ENCODE data around the gene XAF1. TPM values are rescaled to one million over a fixed set of nuclear protein-coding genes. Genes with fewer than 3 reads are reported as not detected.

Gene XAF1
- total and polyA plus RNA-seq, 10 of the 15 experiments (the other 5 are each of a cell fraction or from before 2014, with no cell fraction given) = 16.3 to 59.1 (median 44.6) TPM

DNA sequence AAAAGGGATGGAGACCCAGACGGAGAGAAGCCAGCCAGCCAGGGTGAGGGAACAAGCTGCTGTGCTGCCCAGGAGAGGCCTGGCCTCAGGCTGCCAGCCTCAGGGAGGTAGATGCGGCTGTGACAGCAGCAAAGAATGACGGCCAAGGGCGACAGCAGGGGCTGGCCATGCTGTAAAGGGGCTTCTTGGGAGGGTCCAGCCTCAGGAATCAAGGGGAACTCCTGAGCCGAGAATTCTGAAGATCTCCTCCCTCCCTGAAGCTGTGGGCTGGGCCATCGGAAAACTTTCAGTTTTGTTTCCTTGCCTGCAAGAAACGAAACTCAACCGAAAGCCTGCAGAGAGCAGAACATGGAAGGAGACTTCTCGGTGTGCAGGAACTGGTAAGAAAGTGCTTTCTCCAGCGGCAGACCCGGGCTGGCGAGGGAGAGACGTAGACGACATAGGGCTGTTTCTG, at the start of gene XAF1 (continued):
- TF ChIP-seq KDM1A (IDR thresholded peaks at IDR 0.05; ENCODE audit: borderline replicate concordance) (no peak), BMI1 (IDR thresholded peaks at IDR 0.05; ENCODE audit: borderline replicate concordance) (no peak)
- TF ChIP-seq, protein P1, sequence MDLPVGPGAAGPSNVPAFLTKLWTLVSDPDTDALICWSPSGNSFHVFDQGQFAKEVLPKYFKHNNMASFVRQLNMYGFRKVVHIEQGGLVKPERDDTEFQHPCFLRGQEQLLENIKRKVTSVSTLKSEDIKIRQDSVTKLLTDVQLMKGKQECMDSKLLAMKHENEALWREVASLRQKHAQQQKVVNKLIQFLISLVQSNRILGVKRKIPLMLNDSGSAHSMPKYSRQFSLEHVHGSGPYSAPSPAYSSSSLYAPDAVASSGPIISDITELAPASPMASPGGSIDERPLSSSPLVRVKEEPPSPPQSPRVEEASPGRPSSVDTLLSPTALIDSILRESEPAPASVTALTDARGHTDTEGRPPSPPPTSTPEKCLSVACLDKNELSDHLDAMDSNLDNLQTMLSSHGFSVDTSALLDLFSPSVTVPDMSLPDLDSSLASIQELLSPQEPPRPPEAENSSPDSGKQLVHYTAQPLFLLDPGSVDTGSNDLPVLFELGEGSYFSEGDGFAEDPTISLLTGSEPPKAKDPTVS (IDR thresholded peaks at IDR 0.05; ENCODE audit: low read depth, low read length) = no peak

DNA sequence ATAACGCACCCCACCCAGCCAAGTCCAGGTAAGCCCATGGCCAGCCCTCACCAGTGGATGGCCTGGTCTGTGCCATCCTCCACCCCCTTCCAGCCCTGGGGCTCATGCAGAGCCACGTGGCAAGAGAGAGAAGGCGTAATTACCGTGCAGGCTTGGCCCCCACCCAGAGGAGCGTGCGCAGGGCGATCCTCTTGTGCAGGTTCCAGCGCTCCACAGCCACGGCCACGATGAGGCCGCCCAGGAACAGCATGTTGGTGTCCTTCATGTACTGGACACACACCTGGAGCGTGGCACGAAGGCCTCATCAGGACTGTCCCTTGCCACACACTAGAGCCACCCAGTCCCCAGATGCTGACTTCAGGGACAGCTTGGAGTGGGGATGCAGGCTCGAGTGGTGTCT, 49.3 kb upstream of the XAF1 start:
- in situ Hi-C loops (cut with MboI) (no loop called here), intact Hi-C loops (cut with micrococcal nuclease; ENCODE audit: unreplicated experiment) (no loop called here)
- CTCF ChIA-PET = interaction anchor here (0.6 kb wide), 1 partner anchor 145 kb away, joined by 3 read pairs; no protein-coding TSS in a partner anchor
- H3K4me3 ChIP-seq = no peak overlapping the region
- no peak overlapping the region for H2AFZ ChIP-seq (ENCODE audit: control insufficient read depth, low read depth, low read length)
- H3K27me3 ChIP-seq (replicated peaks in 1 of 2; ENCODE audit: control insufficient read depth in 2 of 2, insufficient read depth in 2 of 2, low read length in 1 of 2) = peaks cover 0 to 4% of the 10 kb centered on the region in 2 experiments; a peak in 2 of 4 replicates
- no peaks in the 10 kb centered on the region for H3K79me2 ChIP-seq (ENCODE audit: control insufficient read depth, insufficient read depth, low read length)
- no peak overlapping the region for H3K4me2 ChIP-seq (ENCODE audit: control insufficient read depth, insufficient read depth)
- ATAC-seq (no peak), DNase-seq (ENCODE audit: low read depth, low spot score) (no peak), FAIRE-seq (no peak)
- no peaks in the 10 kb centered on the region for H3K9me3 ChIP-seq (replicated peaks; ENCODE audit: control insufficient read depth, insufficient read depth, low read length)
- POLR2A ChIA-PET = no interaction called here
- no peaks in the 10 kb centered on the region for H4K20me1 ChIP-seq (ENCODE audit: control insufficient read depth, insufficient read depth)
- H3K4me1 ChIP-seq (ENCODE audit: control insufficient read depth, insufficient read depth, low read length) = no peaks in the 10 kb centered on the region
- BruUV-seq (replicated peaks) = no TSS peak
- H3K36me3 ChIP-seq (ENCODE audit: control insufficient read depth in 2 of 2, insufficient read depth in 2 of 2, low read length in 1 of 2) = no peaks in the 10 kb centered on the region
- no peak overlapping the region for H3K27ac ChIP-seq (ENCODE audit: control insufficient read depth, insufficient read depth)
- no peak overlapping the region for H3K9ac ChIP-seq (ENCODE audit: control insufficient read depth, insufficient read depth, low read length)
- 32% methylated on average over 14 of the region's 14 CpGs for WGBS (ENCODE audit: insufficient coverage, insufficient replicate concordance, low lambda C conversion rate, missing lambda C conversion rate)
- RAD21 ChIA-PET (ENCODE audit: unreplicated experiment) = no interaction called here
- SMC1A ChIA-PET (ENCODE audit: uncharacterized antibody, unreplicated experiment) = no interaction called here
- TF ChIP-seq MYC (IDR thresholded peaks at IDR 0.05; ENCODE audit: insufficient read depth, insufficient read length, insufficient replicate concordance, low read length, severe bottlenecking) (no peak), IKZF2 (IDR thresholded peaks at IDR 0.05) (no peak), JUND (IDR thresholded peaks at IDR 0.05; ENCODE audit: low read depth, low read length) (no peak), ZBED1 (IDR thresholded peaks at IDR 0.05; ENCODE audit: borderline replicate concordance) (no peak), YY1 (IDR thresholded peaks at IDR 0.05; ENCODE audit: low read depth, low read length) (no peak), FOXM1 (IDR thresholded peaks at IDR 0.05; ENCODE audit: low read depth, low read length) (no peak), MYB (IDR thresholded peaks at IDR 0.05; ENCODE audit: borderline replicate concordance, low read depth, low read length) (no peak), CHD1 (IDR thresholded peaks at IDR 0.05; ENCODE audit: low read depth, low read length) (no peak), ETV6 (conservative IDR thresholded peaks at IDR 0.05 in 1 of 2, IDR thresholded peaks at IDR 0.05 in 1 of 2; ENCODE audit: borderline replicate concordance in 1 of 2, low read depth in 1 of 2) (no peak), SIN3A (IDR thresholded peaks at IDR 0.05; ENCODE audit: low read depth, low read length) (no peak), ZNF24 (IDR thresholded peaks at IDR 0.05) (no peak), TARDBP (IDR thresholded peaks at IDR 0.05; ENCODE audit: borderline replicate concordance) (no peak), NR2C2 (IDR thresholded peaks at IDR 0.05; ENCODE audit: borderline replicate concordance, control insufficient read depth, insufficient read length, low read depth) (no peak)
- TF ChIP-seq, protein P2, sequence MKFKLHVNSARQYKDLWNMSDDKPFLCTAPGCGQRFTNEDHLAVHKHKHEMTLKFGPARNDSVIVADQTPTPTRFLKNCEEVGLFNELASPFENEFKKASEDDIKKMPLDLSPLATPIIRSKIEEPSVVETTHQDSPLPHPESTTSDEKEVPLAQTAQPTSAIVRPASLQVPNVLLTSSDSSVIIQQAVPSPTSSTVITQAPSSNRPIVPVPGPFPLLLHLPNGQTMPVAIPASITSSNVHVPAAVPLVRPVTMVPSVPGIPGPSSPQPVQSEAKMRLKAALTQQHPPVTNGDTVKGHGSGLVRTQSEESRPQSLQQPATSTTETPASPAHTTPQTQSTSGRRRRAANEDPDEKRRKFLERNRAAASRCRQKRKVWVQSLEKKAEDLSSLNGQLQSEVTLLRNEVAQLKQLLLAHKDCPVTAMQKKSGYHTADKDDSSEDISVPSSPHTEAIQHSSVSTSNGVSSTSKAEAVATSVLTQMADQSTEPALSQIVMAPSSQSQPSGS (IDR thresholded peaks at IDR 0.05; ENCODE audit: low read length) = no peak
- TF ChIP-seq, protein P3, sequence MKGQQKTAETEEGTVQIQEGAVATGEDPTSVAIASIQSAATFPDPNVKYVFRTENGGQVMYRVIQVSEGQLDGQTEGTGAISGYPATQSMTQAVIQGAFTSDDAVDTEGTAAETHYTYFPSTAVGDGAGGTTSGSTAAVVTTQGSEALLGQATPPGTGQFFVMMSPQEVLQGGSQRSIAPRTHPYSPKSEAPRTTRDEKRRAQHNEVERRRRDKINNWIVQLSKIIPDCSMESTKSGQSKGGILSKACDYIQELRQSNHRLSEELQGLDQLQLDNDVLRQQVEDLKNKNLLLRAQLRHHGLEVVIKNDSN (IDR thresholded peaks at IDR 0.05; ENCODE audit: borderline replicate concordance, extremely low read length, insufficient read depth, low read depth, low read length) = no peak
- TF ChIP-seq, protein P4, sequence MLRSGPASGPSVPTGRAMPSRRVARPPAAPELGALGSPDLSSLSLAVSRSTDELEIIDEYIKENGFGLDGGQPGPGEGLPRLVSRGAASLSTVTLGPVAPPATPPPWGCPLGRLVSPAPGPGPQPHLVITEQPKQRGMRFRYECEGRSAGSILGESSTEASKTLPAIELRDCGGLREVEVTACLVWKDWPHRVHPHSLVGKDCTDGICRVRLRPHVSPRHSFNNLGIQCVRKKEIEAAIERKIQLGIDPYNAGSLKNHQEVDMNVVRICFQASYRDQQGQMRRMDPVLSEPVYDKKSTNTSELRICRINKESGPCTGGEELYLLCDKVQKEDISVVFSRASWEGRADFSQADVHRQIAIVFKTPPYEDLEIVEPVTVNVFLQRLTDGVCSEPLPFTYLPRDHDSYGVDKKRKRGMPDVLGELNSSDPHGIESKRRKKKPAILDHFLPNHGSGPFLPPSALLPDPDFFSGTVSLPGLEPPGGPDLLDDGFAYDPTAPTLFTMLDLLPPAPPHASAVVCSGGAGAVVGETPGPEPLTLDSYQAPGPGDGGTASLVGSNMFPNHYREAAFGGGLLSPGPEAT (IDR thresholded peaks at IDR 0.05; ENCODE audit: low read depth) = no peak
